Ramos (cell line): ENCODE measurements around the gene PITX3.
"Not testable (repeated sequence)": the region's sequence is repeated elsewhere in the genome, so short reads cannot be mapped to it uniquely, and the experiment has no call there.

Source experiments
- in situ Hi-C: fragments of 300-500 bp; cut with MboI; formaldehyde crosslinking; loops from one replicate; pipeline ENCODE4 v1.14.3; 2022; ENCODE audit warnings: low sequenced_read_pairs; ENCODE audit not compliant: unreplicated experiment

PITX3 gene

GRCh38 chr10:102230264-102230860, 10.9 kb downstream of the PITX3 start:
- in situ Hi-C loops, result no loop called here

GRCh38 chr10:102229810-102230263, 11.5 kb downstream of the PITX3 start:
- in situ Hi-C loops, result loop anchor here (5.0 to 10.0 kb wide), 2 partner anchors 122 to 355 kb away; no protein-coding TSS in a partner anchor

DNA sequence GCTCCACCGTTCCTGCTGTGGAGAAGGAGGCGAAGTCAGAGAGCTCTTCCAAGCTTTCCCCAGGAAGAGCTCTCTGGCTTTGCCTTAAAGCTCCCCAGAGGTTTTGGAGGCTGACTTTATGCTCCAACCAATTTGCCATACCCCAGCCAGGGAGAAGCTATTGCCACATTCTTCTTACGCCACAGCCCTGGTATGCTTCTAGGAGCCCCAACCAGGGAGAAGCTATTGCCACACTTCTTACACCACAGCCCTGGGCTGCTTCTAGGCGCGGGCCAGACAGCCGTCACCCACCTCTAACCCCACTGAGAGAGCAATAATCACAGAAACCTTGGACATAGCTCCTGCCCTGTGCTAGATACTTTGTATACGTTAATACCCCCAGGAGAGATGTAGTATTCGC, 14.3 kb downstream of the PITX3 start:
- in situ Hi-C loops, result loop anchor here (5.0 to 10.0 kb wide), 2 partner anchors 125 to 358 kb away; no protein-coding TSS in a partner anchor

- in situ Hi-C loops, result loop anchor here (5.0 to 10.0 kb wide), 2 partner anchors 126 to 358 kb away; no protein-coding TSS in a partner anchor
These were observed 14.8 kb downstream of the PITX3 start for GRCh38 chr10:102226542-102226870.

- in situ Hi-C loops, result loop anchor here (5.0 to 10.0 kb wide), 2 partner anchors 126 to 359 kb away; no protein-coding TSS in a partner anchor
These were observed 15.4 kb downstream of the PITX3 start, which contains the start of gene ELOVL3 for GRCh38 chr10:102225646-102226541. Gene ELOVL3, plus strand, starts transcription at chr10:102226299. Its CDS starts 250 bp downstream, at chr10:102226549.

- in situ Hi-C loops, result loop anchor here (10.0 kb wide), 1 partner anchor 362 kb away; no protein-coding TSS in a partner anchor
These were observed 18.5 kb downstream of the PITX3 start for GRCh38 chr10:102222797-102223196.

GRCh38 chr10:102220612-102221011, 20.7 kb downstream of the PITX3 start:
- in situ Hi-C loops, result loop anchor here (10.0 kb wide), 1 partner anchor 364 kb away; no protein-coding TSS in a partner anchor

- in situ Hi-C loops, result no loop called here
These were observed 21.9 kb downstream of the PITX3 start for GRCh38 chr10:102219370-102219769.

DNA sequence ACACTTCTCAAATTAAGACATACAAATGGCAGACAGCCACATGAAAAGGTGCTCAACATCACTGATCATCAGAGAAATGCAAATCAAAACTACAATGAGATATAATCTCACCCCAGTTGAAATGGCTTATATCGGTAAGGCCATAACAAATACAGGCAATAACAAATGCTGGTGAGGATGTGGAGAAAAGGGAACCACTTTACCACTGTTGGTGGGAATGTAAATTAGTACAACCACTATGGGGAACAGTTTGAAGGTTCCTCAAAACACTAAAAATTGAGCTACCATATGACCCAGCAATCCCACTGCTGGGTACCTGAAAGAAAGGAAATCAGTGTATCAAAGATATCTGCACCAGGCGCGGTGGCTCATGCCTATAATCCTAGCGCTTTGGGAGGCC, 27.7 kb downstream of the PITX3 start:
- in situ Hi-C loops, result not testable (repeated sequence)

DNA sequence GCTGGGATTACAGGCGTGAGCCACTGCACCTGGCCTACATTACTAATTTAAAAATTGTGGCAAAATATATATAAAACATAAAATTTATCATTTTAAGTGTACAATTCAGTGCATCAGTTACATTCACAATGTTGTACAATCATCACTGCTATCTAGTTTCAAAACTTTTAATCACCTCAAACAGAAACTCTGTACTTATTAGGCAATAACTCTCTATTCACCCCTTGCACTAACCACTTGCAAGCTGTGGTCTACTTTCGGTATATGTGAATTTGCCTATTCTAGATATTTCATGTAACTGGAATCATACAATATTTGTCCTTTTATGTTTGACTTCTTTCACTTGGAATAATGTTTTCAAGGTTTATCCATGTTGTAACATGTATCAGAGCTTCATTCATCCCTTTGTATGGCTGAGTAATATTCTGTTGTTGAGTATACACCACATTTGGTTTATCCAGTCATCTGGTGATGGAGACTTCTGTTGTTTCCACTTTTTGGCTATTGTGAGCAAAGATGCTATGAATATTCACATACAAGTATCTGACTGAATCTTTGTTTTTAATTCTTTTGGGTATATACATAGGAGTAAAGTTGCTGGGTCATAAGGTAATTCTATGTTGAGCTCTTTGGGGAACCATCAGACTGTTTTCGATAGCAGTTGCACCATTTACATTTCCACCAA, 29.6 kb downstream of the PITX3 start:
- in situ Hi-C loops, result no loop called here

DNA sequence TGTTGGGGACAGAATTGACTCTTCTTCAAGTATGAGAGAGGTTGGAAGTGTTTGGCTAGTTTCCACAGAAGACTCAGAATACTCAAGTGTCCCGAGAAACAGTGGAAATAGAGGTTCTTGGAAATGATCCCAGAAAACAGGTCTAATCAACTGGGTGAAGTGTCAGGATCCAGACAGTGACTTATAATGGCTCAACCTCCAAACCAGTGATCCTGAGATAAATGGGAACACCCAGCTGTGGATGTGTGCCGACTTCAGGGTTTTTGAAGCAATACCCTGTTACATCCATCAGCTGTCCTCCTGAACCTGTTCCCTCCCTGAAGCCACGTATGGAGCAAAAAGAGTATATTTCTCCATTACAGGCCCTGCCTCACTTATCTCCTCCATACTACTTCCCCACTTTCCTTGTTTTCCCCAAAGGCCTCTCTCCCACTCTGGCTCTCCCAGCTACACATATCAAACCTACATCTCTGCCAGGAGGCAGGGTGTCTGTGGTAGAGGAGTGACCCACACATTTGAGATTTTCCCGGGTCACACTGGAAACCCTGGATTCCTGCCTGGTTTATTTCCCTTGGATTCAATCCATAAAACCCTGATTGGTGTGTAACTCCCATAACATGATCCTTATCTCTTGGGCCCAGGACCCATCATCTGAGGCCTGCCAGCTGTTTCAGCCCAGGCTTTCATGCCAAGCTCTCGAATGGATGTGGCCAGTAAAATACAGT, 32.8 kb downstream of the PITX3 start:
- in situ Hi-C loops, result no loop called here

DNA sequence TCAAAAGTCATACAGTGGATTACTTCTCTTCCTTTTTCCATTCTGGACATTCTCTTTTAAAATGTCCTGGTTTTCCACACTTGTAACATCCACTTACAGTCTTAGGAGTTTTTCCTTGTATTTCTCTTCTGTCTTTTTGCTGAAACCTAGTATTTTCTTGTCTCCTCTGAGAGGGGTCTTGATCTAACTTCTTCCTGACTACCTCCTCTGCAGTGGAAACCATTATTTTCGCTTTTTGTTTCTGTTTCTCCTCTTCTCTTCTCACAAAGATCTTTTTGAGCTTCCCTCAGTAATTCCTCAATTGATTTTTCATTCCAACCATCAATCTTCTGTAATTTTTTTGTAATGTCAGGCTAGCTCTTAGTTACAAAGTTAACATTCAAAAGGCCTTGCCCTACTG, 38.9 kb downstream of the PITX3 start:
- in situ Hi-C loops, result no loop called here

- in situ Hi-C loops, result no loop called here
These were observed 40.3 kb downstream of the PITX3 start for GRCh38 chr10:102200751-102201640.

DNA sequence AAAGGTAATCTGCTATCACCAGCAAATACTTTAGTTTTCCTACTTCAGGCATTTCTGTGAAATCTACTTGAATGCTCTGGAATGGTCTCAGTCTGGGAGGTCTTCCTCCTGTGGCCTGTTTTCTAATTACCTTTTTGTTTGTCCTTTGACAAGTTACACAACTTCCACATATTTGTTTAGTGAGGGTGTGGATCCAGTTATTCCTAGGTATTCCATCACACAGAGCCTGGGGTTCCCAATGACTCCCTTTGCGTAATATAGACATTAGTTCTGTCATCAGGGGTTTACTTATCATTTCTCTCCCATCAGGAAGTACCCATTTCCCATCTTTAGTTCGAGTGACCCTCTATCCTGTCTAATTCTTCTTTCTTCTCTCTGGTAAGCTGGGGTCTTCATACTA, 43.3 kb downstream of the PITX3 start:
- in situ Hi-C loops, result no loop called here

GRCh38 chr10:102196893-102197292, 44.4 kb downstream of the PITX3 start:
- in situ Hi-C loops, result no loop called here

DNA sequence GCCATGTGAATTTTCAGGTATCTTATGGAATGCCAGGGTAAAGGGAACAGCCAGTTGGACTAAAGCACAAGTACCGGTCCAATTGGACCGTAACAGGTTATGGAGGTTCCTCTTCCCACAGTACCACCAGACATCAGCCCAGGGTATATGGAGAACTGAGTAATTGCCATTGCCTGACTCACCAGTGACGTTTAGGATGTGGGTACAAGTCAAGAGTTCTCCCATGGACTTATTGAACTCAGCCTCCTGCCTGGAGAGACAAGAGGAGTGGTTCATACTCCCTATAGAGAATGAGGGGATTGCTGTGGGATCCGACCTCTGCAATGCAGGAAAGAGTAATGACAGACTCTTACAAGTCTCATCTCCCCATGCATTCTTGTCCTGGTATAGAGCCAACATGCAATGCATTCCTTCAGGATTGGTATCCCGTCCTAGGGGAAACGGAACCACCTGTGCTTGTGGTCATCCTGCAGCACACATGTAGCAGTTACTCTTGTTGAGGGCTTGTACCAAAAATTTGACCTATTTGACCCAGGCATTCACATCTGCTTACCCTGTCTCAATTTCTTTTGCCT, 45.9 kb downstream of the PITX3 start:
- in situ Hi-C loops, result no loop called here

- in situ Hi-C loops, result no loop called here
These were observed 49.4 kb downstream of the PITX3 start for GRCh38 chr10:102191956-102192355.
